HAP-1 (cell line): ENCODE measurements around the gene PILRA.
"Not testable (repeated sequence)": the region's sequence is repeated elsewhere in the genome, so short reads cannot be mapped to it uniquely, and the experiment has no call there.

Experiments
- DNase-seq, 2 experiments: peaks; one replicate each; pipeline ENCODE4 v3.0.0-alpha.2; 2016 to 2020; ENCODE audit warnings: low spot score in 2 of 2
- H3K27me3 ChIP-seq: fragments of 250-450 bp; sonication (Bioruptor Pico); 2 replicates; pipeline ENCODE4 v1.5.1; 2020; ENCODE audit warnings: low read depth, mild to moderate bottlenecking, moderate library complexity
- H3K36me3 ChIP-seq: fragments of 250-450 bp; sonication (Bioruptor Pico); replicated peaks from 2 replicates; pipeline ENCODE4 v1.5.1; 2020; ENCODE audit warnings: mild to moderate bottlenecking
- H3K4me1 ChIP-seq: fragments of 250-450 bp; sonication (Bioruptor Pico); 2 replicates; pipeline ENCODE4 v1.5.1; 2020; ENCODE audit warnings: mild to moderate bottlenecking
- H3K4me3 ChIP-seq: fragments of 250-450 bp; sonication (Bioruptor Pico); 2 replicates; pipeline ENCODE4 v1.5.1; 2020; ENCODE audit warnings: mild to moderate bottlenecking, moderate library complexity
- H3K9me3 ChIP-seq: fragments of 250-450 bp; sonication (Bioruptor Pico); 2 replicates; pipeline ENCODE4 v1.5.1; 2020; ENCODE audit warnings: mild to moderate bottlenecking, moderate library complexity
- in situ Hi-C: fragments of 300-500 bp; cut with MboI; formaldehyde crosslinking; loops from 3 replicates; pipeline ENCODE4 v1.14.3; 2020; ENCODE audit warnings: low sequenced_read_pairs, inconsistent platforms, mixed read lengths

The PILRA gene

DNA sequence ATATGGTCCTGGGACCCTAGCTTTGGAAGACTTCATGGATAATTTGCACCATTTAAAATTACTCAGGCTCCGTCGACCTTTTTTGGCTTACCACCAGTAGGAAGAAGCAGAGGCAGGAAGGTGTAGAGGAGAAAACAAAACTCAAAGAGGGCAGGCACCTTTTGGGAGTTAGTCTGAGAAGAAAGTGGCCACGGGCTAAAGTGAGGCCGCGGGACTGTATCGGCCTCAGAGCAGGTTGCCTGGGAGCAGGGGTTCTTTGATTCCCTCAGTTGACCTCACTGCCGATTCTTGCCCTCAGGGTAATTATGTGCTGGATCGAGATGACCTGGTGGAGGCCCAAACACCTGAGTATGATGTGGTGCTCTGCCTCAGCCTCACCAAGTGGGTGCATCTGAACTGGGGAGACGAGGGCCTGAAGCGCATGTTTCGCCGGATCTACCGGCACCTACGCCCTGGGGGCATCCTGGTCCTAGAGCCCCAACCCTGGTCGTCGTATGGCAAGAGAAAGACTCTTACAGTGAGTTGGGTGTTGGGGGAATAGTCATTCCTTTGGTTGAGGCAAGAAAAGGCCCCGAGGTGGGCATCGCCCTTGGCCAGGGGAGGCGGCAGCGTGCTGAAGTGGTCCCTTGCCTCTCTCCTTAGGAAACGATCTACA, 59.5 kb downstream of the PILRA start:
- Histone ChIP-seq H3K36me3 (peaks cover 51% of the 10 kb centered on the region), H3K4me1 (peaks cover 8% of the 10 kb centered on the region), H3K27me3 (no peaks in the 10 kb centered on the region), H3K4me3 (no peak overlapping the region), H3K9me3 (peaks cover 2% of the 10 kb centered on the region; the same call in 1 of the 2 replicates)
- DNase-seq, result no peak
- in situ Hi-C loops, result no loop called here

DNA sequence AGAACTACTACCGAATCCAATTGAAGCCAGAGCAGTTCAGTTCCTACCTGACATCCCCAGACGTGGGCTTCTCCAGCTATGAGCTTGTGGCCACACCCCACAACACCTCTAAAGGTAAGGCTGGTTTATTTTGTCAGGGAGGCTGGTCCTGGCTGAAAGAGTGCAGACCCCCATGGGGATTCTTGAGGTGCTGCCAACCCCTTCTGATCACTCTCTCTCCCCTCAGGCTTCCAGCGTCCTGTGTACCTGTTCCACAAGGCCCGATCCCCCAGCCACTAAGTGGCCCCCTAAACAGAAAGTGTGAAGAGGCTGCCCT, 59.9 kb downstream of the PILRA start:
- H3K4me1 ChIP-seq, result peaks cover 8% of the 10 kb centered on the region

DNA sequence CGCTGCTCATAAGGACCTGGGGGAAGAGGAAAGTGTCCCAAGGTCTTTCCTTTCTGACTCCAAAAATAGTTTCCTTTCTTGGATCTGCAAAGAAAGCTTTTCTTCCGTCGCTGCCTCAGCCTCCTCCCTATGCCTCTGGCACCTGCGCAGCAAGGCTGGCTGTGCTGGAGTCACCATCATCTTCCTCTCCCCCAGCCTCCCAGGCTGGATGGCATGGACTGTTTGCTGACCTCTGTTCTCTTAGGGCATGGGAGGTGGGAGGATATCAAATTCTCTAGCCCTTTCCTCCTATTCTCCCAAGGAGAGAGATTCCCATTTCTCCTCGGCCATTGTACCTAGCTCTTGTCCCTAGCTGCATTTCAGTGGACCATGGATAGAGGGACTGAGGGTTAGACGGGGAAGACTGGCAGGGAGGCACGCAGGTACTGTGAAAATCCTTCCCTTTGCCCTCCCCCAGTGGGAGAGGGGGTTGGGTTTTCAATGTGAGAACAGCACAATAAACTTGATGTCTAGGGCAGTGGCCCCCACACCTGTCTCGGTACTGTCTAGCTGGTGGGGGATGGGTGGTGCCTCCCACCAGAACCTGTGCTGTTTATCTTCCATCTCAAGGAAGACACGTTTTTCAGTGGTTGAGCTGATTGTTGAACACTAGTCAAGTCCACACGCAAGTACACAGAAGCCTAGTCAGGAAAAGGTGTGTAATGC, 60.5 kb downstream of the PILRA start:
- Histone ChIP-seq H3K9me3 (no peaks in the 10 kb centered on the region), H3K36me3 (peaks cover 51% of the 10 kb centered on the region), H3K4me1 (peaks cover 8% of the 10 kb centered on the region), H3K4me3 (no peak overlapping the region), H3K27me3 (no peaks in the 10 kb centered on the region)
- in situ Hi-C loops, result no loop called here
- DNase-seq, result no peak

More for the DNA sequence above, 59.9 kb downstream of the PILRA start:
- peaks cover 51% of the 10 kb centered on the region for H3K36me3 ChIP-seq
- H3K4me3 ChIP-seq, result no peak overlapping the region
- in situ Hi-C loops, result no loop called here
- no peaks in the 10 kb centered on the region for H3K9me3 ChIP-seq
- no peaks in the 10 kb centered on the region for H3K27me3 ChIP-seq
- no peak for DNase-seq

DNA sequence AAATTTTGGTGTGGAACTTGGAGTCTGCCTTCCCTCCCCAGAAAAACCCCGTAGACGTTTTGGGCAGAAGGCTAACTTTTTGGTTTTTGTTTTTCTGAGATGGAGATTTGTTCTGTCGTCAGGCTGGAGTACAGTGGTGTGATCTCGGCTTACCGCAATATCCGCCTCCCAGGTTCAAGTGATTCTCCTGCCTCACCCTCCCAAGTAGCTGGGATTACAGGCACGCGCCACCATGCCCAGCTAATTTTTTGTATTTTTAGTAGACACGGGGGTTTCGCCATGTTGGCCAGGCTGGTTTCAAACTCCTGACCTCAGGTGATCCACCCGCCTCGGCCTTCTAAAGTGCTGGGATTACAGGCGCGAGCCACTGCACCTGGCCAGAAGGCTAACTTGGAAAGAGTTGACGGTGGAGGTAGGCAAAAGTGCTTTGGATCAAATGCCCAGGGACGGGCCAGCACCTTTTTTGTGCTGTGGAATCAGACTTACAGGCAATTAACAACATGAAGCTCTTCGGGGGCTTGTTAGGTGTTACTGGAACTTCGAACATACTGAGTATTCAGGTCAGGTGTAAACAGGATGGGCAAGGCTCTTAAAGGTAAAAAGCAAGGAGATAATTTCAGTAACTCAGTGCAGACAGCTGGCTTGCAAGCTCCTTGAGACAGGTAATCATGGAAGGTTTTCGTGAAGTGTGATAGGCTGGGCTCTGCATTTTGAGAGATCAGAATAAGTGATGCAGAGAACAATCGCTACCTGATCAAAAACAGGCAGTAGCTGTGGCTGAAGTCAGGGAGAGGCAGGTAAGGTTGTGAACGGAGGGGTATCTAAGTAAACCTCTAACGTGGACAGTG, 61.2 kb downstream of the PILRA start:
- Histone ChIP-seq H3K36me3 (peaks cover 51% of the 10 kb centered on the region), H3K4me1 (peaks cover 8% of the 10 kb centered on the region), H3K4me3 (peak overlapping the region; percentile 92), H3K9me3 (no peaks in the 10 kb centered on the region), H3K27me3 (no peaks in the 10 kb centered on the region)
- no peak for DNase-seq
- in situ Hi-C loops, result no loop called here

DNA sequence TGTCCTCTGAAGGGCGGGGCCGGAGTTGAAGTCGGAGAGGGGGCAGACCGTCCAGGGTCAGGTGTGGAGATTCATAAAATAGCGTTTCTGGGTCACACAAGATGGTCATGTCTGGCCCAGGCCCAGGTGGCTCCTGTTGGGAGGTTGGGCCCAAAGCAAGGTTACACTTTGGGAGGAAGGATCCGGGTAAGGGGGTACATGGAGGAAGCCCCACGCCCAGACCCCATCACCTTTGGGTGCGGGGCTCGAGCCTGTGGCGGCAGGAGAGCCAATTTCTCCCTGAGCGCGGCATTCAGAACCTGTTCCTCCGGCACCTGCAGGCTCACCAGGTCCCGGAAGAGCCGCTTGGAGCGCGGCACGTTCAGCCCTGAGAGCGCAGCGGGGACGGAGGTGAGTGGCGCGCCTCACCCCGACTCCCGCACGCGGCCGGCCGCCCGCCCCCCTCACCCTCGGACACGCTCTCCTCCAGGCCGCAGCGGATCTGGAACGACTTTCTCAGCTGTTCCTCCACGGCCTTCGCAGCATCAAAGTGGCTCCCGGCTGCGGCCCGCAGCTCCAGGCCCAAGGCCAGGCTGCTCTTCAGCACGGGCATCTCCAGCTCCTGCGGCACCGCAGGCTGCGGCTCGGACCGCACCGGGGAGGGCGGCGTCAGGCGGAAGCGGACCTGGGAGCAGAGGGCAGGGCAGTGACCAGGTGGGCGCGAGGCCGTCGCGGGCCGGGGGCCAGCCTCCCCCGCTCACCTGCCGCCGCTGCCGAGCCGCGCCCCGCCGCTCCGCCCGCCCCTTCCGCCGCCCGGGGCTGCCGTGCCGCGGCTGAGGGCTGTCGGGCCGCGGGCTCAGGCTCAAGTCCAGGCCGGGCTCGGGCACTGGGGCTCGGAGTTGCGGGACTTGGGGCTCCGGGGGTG, 62.4 kb downstream of the PILRA start:
- no peaks in the 10 kb centered on the region for H3K9me3 ChIP-seq
- peaks cover 49% of the 10 kb centered on the region for H3K36me3 ChIP-seq
- peak overlapping the region; percentile 92 for H3K4me3 ChIP-seq
- peaks cover 8% of the 10 kb centered on the region for H3K4me1 ChIP-seq
- peak in 1 of 2 experiments; percentile 40 for DNase-seq
- no peaks in the 10 kb centered on the region for H3K27me3 ChIP-seq
- in situ Hi-C loops, result no loop called here

GRCh38 chr7:100437150-100438100, 64.1 kb downstream of the PILRA start:
- Histone ChIP-seq H3K36me3 (peaks cover 33% of the 10 kb centered on the region), H3K4me3 (no peak overlapping the region), H3K4me1 (peaks cover 3% of the 10 kb centered on the region), H3K27me3 (no peaks in the 10 kb centered on the region), H3K9me3 (no peaks in the 10 kb centered on the region)
- in situ Hi-C loops, result no loop called here
- no peak for DNase-seq

DNA sequence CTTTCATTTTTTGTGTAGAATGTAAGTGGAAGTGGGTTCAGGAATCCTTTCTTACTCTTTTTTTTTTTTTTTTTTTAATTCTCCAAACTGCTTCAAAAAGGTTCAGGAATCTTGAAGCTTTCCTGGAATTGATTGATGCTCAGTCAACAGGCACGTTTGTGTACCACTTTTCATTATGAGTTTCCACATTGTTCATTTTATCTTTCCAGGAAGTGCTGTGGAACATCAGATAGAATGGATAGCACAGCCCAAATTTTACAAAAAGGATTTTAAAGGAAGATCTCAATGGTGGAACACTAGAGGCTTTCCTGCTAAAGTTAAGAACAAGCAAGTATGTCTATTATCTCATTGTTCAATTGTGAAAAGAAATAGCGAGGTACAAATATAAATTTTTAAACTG, 64.9 kb downstream of the PILRA start:
- in situ Hi-C loops, result no loop called here
- peaks cover 26% of the 10 kb centered on the region for H3K36me3 ChIP-seq

DNA sequence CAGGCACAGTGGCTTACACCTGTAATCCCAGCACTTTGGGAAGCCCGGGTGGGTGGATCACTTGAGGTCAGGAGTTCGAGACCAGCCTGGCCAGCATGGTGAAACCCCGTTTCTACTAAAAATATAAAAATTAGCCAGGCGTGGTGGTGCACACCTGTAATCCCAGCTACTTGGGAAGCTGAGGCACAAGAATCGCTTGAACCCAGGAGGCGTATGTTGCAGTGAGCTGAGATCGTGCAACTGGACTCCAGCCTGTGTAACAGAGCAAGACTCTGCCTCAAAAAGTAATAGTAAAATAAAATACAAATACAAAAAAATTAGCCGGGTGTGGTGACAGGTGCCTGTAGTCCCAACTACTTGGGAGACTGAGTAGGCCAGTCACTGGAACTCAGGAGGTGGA, 65.4 kb downstream of the PILRA start:
- H3K27me3 ChIP-seq, H3K9me3 ChIP-seq, H3K4me3 ChIP-seq, H3K4me1 ChIP-seq, DNase-seq, in situ Hi-C loops: not testable (repeated sequence)
- H3K36me3 ChIP-seq, result peaks cover 20% of the 10 kb centered on the region

More for the DNA sequence above, 64.9 kb downstream of the PILRA start:
- H3K4me1 ChIP-seq, result peaks cover 3% of the 10 kb centered on the region; the same call in 1 of the 2 replicates
- no peaks in the 10 kb centered on the region for H3K27me3 ChIP-seq
- H3K9me3 ChIP-seq, result no peaks in the 10 kb centered on the region
- DNase-seq, result no peak
- no peak overlapping the region for H3K4me3 ChIP-seq

- H3K36me3 ChIP-seq, result peaks cover 15% of the 10 kb centered on the region
- in situ Hi-C loops, result not testable (repeated sequence)
These were observed 66.0 kb downstream of the PILRA start for GRCh38 chr7:100439244-100439643.

DNA sequence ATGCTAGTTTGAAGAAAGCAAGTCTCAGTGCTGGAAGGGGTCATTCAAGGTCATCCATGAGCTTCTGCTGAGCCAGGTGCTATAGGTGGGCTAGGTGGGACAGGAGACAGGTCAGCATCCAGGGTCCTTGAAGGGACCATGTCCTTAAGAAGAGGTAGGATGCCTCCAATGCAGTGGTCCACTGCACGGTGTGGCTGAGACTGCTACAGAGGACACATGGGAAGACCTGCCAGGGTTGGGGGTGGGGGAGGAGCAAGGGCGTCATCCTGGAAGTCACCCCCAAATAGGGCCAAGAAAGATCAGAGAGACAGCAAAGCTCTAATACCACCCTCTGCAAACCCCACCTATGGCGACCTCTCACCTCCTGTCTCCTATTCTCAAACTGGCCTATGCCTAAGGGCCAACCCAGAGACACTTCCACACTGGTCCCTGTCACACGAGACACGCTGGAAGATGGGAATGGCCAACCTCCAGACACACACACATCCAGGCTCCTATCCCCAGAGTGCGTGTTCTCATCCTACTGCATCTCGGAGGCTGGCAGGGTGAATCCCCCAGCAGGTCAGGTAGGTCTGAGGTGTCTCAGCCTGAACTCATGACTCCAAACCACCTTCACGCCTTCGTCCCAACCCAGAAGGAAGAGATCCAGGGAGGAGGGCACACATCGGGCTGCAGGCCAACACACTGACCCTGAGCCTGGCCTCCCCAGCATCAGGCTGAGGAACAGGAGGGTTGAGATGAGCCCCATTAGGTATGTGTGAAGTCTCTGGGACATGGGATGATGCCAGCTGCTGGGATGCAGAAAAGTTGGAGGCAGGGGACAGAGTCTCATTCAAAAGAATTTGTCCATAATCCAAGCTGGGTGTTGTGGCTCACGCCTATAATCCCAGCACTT, 68.6 kb downstream of the PILRA start:
- Histone ChIP-seq H3K4me1 (no peaks in the 10 kb centered on the region), H3K4me3 (no peak overlapping the region), H3K9me3 (no peaks in the 10 kb centered on the region), H3K27me3 (no peaks in the 10 kb centered on the region), H3K36me3 (no peaks in the 10 kb centered on the region)
- DNase-seq, result no peak
- in situ Hi-C loops, result no loop called here

More at GRCh38 chr7:100439244-100439643, 66.0 kb downstream of the PILRA start:
- not testable (repeated sequence) for H3K27me3 ChIP-seq, H3K4me1 ChIP-seq, DNase-seq, H3K9me3 ChIP-seq, H3K4me3 ChIP-seq

DNA sequence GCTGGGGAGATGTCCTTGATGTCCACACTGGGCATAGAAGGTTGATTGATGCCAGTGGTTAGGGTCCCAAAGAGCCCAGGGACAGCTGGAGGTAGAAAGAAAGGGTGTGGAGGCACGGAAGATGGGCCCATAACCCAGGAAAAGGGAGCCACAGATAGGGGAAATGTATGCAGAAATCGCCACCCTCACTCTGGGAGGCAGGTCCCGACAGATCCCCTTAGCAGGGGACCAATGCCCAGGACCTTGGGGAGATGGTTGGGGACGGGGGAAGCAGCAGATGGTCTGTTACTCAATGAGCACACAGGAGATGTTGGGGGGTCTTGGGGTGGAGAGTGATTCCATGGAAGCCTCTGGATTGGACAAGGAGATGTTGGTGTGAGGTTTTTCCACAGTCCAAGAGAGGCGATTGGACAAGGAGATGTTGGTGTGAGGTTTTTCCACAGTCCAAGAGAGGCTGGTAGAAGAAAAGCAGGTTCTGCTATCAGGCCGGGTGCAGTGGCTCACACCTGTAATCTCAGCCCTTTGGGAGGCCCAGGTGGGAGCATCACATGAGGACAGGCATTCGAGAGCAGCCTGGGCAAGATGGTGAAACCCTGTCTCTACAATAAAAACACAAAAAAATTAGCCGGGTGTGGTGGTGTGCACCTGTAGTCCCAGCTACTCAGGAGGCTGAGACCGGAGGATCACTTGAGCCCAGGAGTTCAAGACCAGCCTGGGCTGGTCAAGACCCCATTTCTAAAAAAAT, 70.0 kb downstream of the PILRA start:
- Histone ChIP-seq H3K9me3 (no peaks in the 10 kb centered on the region), H3K36me3 (no peaks in the 10 kb centered on the region), H3K4me1 (no peaks in the 10 kb centered on the region), H3K27me3 (no peaks in the 10 kb centered on the region), H3K4me3 (no peak overlapping the region)
- in situ Hi-C loops, result no loop called here
- DNase-seq, result no peak
